Superior temporal gyrus (tissue), 1 donor: ENCODE results near the gene ACTL10.

Source experiments
- DNase-seq: peaks from one replicate; pipeline ENCODE4 v3.0.0-alpha.2; 2016; ENCODE audit errors: extremely low spot score

ACTL10 gene

GRCh38 chr20:33677991-33678702 is 11.4 kb downstream of the ACTL10 start:
- no peak for DNase-seq

GRCh38 chr20:33679758-33680485 is 13.2 kb downstream of the ACTL10 start:
- no peak for DNase-seq

GRCh38 chr20:33680686-33681085 is 13.9 kb downstream of the ACTL10 start:
- no peak for DNase-seq

DNA sequence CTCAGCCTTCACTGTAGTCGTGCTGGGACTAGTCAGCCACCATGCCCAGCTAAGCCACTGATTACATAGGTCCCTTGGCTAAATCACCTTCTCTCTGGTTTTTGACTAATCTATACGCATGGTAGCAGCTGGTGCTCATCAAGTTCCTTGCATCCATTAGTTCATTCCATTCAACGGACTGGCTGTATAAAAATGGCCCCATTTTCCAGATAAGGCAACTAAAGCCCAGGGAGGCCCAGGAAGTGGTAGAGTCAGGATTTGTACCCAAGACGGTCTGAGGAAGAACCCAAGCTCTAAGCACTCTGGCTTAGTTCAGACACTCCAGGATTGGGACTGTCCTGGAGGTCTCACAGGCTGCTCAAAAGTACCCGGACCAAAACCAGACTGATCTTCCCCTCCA is 14.5 kb downstream of the ACTL10 start:
- no peak for DNase-seq

DNA sequence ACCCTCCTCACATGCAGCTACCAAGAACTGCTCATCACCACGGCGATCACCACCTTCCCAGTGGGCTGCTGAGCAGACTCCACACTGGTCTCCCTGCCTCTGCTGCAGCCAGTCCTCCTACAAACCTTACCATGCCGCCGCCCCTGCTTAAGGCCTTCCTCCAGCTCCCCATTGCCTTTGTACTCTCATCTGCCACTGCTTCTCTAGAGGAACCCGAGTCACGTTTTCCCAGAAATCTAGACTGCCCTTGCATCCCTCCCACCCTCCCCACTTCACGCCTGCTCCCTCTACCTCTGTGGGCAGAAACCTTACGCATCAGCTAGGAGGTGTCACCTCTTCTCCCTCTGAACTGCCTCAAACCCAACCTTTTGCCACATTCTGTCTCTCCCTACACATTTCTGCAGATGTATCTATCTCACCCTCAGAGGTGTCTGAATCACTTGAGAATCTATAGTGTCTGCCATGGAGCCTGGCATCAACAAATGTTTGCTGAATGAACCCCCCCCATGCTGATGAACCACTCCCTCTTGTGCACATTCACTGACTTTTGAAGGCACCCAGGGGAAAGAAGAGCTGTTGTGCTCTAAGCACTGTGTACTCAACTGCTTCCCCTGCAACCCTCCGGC is 15.1 kb downstream of the ACTL10 start:
- DNase-seq = no peak

GRCh38 chr20:33684533-33685327 is 18.0 kb downstream of the ACTL10 start:
- DNase-seq = no peak

- DNase-seq = no peak
Measured at GRCh38 chr20:33685328-33686099, 18.8 kb downstream of the ACTL10 start.

DNA sequence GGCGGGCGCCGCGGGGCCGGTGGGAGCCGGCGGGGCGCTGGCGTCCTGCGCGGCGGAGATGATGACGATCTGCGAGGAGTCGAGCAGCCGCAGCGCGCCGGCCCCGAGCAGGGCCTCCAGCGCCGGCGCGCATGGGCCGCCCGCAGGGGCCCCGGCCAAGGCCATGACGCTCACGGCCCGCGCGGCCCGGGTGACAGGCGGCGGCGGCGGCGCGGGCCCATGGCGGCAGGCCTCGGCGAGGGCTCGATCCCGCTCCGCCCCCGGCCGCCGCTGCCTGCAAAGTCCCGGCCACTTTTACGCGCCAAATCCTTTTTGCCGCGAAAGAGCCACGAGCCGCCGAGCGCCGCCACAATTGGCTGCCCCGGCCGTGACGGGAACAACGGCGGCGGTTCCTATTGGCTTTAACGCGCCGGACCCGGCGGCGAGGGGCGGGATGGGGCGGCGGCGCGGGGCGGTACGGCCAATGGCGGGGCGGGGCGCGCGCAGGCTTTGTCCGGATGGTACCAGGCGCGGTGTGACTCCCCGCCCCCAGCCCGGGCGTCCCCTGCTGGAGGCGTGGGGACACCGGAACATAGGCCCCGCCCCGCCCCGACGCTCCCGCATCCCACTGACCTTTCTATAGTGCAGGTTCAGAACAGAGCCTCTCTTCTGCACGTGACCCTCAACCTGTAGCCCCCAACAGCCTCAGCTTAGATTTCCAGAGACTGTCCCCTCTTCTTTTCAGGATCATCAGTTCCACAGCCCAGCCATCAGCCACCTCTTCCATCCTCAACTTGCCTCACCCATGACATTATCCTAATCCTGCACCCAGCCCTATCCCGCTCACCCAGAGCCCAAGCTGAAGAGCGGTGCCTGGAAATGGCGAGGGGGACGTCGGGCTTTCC is 19.6 kb downstream of the ACTL10 start, which contains the start of gene E2F1:
Gene E2F1 (minus strand): TSS at position 286 of the 884 bp plus-strand sequence. CDS start 121 bp downstream, at position 165.
- peak; percentile 95 for DNase-seq

DNA sequence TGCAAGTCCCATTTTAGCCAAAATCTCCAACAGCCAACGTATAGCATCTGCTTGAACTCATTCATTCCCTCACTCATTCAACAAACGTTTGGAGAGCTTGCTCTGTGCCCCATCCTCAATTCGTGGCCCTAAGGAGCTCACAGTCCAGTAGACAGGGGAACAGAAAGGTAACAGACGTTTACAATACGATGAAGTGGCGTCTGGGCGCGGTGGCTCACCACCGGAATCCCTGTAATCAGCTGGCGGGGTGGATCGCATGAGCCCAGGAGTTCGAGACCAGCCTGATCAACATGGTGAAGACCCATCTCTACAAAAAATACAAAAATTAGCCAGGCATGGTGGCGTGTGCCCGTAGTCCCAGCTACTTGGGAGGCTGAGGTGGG is 20.2 kb downstream of the ACTL10 start:
- DNase-seq = no peak

DNA sequence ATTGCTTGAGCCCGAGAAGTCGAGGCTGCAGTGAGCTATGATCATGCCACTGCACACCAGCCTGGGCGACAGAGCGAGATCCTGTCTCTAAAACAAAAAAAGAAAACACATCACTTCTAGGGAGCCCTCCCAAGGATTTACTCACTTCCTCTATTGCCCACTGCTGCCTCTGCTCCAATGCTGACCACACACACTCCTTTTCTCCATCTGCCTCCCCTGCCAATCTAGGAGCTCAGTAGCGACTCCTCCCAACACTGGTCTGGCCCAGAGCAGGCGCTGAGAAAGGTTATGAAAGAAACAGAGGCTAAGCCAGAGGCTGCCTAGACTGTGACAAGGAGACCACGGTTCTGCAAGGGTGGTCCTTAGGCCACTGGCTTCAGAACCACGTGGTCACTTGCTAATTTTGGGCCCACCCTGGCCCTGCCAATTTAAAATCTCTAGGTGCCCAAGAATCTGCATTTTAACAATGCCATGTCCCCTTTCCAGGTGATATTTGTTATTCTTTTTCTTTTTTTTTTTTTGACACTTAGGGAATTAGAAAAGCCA is 20.7 kb downstream of the ACTL10 start:
- DNase-seq = peak; percentile 20

GRCh38 chr20:33687993-33688937 is 21.5 kb downstream of the ACTL10 start:
- DNase-seq = no peak

GRCh38 chr20:33688938-33689424 is 22.2 kb downstream of the ACTL10 start:
- DNase-seq = no peak

DNA sequence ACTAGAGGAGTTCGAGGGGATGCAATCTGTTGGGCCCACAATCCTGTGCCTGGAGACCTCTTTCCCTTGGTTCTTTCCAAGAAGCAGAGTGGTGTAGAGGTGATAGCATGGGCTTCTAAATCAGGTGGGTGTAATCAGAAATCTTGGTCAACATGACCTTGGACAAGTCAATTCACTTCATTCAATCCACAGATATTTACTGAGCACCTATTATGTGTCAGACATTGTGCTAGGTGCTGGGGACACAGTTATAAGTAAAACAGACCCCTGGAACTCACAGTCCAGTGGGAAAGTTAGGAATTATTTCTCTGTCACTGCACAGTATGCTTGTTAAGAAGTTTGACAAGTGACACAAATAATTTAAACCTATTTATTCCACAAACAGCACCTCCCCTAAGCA is 22.8 kb downstream of the ACTL10 start:
- no peak for DNase-seq

- DNase-seq = peak; percentile 80
Measured at GRCh38 chr20:33689973-33690372, 23.2 kb downstream of the ACTL10 start.

DNA sequence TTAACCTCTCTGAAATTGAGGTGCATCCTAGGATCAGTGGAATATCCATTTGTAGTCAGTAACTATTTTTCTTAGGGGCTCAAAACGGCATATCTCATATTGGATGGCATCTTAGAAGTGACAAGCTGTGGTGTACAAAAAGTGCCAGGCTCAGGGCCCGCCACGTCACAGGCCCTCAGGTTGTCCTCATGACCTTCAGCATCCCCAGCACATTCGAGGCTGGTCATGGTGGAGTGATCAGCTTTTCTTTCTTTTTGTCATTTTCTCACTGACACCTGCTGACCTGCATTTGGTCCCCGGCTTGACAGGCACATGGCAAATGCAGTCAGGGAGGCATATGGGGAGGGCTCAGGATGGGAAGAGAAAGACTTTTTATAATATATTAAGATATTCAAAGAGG is 26.5 kb downstream of the ACTL10 start:
- no peak for DNase-seq

DNA sequence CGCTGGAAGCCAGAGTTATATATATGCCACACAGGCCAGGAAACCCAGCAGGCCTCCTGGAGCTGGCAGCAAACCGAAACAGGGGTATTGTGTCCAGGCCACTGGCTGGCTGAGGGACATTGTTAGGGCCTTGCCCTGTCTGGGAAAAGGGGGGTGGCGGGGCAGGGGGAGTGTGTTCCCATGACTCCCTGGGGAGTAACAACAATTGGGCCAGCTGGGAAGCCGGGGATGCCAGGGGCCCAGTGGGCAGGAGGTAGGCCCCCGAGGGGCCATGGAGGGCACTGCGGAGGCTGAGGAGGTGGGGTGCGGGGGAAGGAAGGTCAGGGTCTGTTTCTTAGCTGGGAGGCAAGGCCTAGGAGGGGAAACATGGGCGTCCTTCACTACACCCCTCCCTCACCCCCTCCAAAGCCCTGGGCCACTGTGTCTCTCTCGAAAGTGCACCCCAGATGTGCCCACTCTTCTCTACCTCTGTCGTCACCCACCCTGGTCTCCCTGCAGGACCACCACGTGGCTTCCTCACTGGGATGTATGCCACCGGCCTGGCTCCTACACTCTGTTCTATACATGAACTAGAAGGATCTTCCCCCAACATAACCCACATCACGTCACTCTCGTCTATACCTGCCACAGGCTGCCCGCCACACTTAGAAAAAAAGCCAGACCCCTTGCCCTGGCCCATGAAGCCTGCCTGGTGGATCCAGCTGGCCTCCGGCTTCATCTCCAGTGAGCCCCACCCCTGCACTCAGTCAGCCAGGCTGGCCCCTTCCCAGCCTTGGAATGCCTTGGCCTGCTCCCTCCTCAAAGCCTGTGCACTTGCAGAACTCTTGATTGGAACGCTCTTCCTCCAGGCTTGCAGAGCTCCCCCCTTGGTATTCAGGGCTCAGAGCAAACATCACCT is 27.2 kb downstream of the ACTL10 start:
- DNase-seq = peak; percentile 80

DNA sequence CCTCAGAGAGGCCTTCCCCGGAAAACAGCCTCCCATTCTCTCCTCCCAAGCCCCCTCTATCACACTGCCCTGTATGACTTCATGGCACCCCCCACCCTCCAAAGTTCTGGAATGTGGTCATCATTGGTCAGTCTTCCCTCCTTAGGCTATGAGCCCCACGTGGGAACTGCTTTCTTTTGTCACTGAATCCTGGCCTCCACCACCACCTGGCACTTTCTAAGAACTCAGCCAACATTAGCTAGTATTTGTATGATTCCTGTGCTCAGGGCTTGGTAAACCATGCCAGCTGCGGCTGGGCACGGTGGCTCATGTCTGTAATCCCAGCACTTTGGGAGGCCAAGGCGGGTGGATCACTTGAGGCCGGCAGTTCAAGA is 27.9 kb downstream of the ACTL10 start:
- peak; percentile 8 for DNase-seq

- DNase-seq = no peak
Measured at GRCh38 chr20:33696448-33696847, 29.7 kb downstream of the ACTL10 start.
